ENCODE results near the gene HTR4.
"Not testable (repeated sequence)": the region's sequence is repeated elsewhere in the genome, so short reads cannot be mapped to it uniquely, and the experiment has no call there.

The HTR4 gene

GRCh38 chr5:148532969-148533670 is 121.2 kb downstream of the HTR4 start:
- no peak for DNase-seq (ENCODE audit: low read depth in 2 of 2)

- not testable (repeated sequence) for DNase-seq (ENCODE audit: low read depth in 2 of 2)
Observed at GRCh38 chr5:148529450-148529849, 124.9 kb downstream of the HTR4 start.

- DNase-seq (ENCODE audit: low read depth in 2 of 2), result no peak
Observed at GRCh38 chr5:148524721-148525120, 129.6 kb downstream of the HTR4 start.

- no peak for DNase-seq (ENCODE audit: low read depth in 2 of 2)
Observed at GRCh38 chr5:148523139-148523538, 131.2 kb downstream of the HTR4 start.

- DNase-seq (ENCODE audit: low read depth in 2 of 2), result no peak
Observed at GRCh38 chr5:148515460-148515859, 138.9 kb downstream of the HTR4 start.

- no peak for DNase-seq (ENCODE audit: low read depth in 2 of 2)
Observed at GRCh38 chr5:148514344-148514743, 140.0 kb downstream of the HTR4 start.

- no peak for DNase-seq (ENCODE audit: low read depth in 2 of 2)
Observed at GRCh38 chr5:148512498-148512897, 141.8 kb downstream of the HTR4 start.

- no peak for DNase-seq (ENCODE audit: low read depth in 2 of 2)
Observed at GRCh38 chr5:148511810-148512347, 142.4 kb downstream of the HTR4 start.

- no peak for DNase-seq (ENCODE audit: low read depth in 2 of 2)
Observed at GRCh38 chr5:148509893-148510292, 144.4 kb downstream of the HTR4 start.

- no peak for DNase-seq (ENCODE audit: low read depth in 2 of 2)
Observed at GRCh38 chr5:148507648-148508047, 146.7 kb downstream of the HTR4 start.

GRCh38 chr5:148499452-148499851 is 154.9 kb downstream of the HTR4 start:
- no peak for DNase-seq (ENCODE audit: low read depth in 2 of 2)

- DNase-seq (ENCODE audit: low read depth in 2 of 2), result no peak
Observed at GRCh38 chr5:148497757-148498156, 156.6 kb downstream of the HTR4 start.

- no peak for DNase-seq (ENCODE audit: low read depth in 2 of 2)
Observed at GRCh38 chr5:148492351-148492750, 162.0 kb downstream of the HTR4 start.

GRCh38 chr5:148491793-148492184 is 162.5 kb downstream of the HTR4 start:
- DNase-seq (ENCODE audit: low read depth in 2 of 2), result no peak

GRCh38 chr5:148491015-148491792 is 163.1 kb downstream of the HTR4 start:
- no peak for DNase-seq (ENCODE audit: low read depth in 2 of 2)

GRCh38 chr5:148488757-148489156 is 165.6 kb downstream of the HTR4 start:
- DNase-seq (ENCODE audit: low read depth in 2 of 2), result no peak

GRCh38 chr5:148486456-148486855 is 167.9 kb downstream of the HTR4 start:
- no peak for DNase-seq (ENCODE audit: low read depth in 2 of 2)

GRCh38 chr5:148484651-148485050 is 169.7 kb downstream of the HTR4 start:
- DNase-seq (ENCODE audit: low read depth in 2 of 2), result no peak

GRCh38 chr5:148483750-148484149 is 170.6 kb downstream of the HTR4 start:
- no peak for DNase-seq (ENCODE audit: low read depth in 2 of 2)

- peak; percentile 12 to 21 for DNase-seq (ENCODE audit: low read depth in 2 of 2)
Observed at GRCh38 chr5:148482697-148483462, 171.4 kb downstream of the HTR4 start.

- no peak for DNase-seq (ENCODE audit: low read depth in 2 of 2)
Observed at GRCh38 chr5:148482196-148482595, 172.1 kb downstream of the HTR4 start.

GRCh38 chr5:148477429-148477828 is 176.9 kb downstream of the HTR4 start:
- DNase-seq (ENCODE audit: low read depth in 2 of 2), result no peak

All from stimulated activated CD8-positive, alpha-beta memory T cell treated with anti-CD3 and anti-CD28 coated beads, Interleukin-7, amount 100 ng/mL, for 1 hour (primary cell).